ENCODE measurements around the gene DBF4B.

The DBF4B gene

DNA sequence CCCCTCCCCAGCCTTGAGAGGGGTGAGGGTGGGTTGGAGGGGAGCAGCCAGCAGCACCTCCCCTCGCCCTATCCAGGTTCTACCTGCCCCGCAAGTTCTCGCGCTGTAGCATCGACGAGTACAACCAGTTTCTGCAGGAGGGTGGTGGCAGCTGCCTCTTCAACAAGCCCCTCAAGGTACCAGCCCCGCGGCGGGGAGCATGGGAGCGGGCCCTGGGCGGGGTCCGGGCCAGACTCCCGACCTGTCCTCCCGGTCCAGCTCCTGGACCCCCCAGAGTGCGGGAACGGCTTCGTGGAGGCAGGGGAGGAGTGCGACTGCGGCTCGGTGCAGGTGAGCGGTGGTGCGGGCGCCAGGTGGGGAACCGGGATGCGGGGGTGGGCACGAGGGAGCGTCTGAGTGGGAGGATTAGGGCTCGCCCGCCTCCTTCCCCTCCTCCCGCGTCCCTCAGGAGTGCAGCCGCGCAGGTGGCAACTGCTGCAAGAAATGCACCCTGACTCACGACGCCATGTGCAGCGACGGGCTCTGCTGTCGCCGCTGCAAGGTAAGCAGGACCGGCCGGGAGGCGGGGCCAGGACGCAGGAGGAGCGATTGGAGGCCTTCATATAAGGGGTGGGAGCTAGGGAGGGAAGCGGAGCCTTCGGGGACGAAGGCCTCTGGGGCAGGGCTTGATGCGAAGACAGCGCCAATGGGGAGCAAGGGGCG is 66.8 kb downstream of the DBF4B start:
- peak; percentile 99 for FAIRE-seq
- DNase-seq (ENCODE audit: extremely low spot score, insufficient read length, low read depth) = peak; percentile 98

DNA sequence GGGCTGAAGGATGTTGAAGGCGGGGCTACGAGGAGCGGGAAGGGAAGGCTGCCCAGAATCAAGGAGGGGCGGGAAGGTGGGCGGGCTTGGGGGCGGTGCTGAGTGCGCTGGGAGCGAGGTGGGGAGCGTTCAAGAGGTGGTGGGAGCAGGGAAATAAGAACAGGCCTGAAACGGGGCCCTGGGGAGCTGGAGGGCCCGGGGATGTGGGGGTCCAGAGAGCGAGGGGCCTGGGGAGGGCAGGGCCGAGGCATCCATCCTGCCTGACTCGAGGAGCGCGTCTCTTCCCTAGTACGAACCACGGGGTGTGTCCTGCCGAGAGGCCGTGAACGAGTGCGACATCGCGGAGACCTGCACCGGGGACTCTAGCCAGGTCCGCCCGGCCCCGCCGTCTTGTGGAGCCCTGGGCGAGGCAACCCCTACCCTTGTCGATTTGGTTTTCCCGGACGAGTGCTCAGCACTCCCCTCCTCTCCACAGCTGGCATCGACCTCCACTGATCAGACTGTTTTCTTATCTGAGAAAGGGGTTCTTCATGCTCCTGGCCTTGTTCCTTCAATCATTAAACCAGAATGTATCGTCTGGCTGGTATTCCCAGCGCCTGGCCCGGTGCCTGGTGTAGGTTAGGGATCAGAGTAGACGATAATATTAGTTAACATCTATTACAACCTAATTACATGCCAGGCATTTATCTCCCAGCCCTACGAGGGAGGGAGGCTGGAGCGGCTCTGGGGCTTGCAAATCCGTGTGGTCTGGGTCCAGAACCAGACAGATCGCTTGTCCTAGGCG is 67.6 kb downstream of the DBF4B start:
- no peak for FAIRE-seq

DNA sequence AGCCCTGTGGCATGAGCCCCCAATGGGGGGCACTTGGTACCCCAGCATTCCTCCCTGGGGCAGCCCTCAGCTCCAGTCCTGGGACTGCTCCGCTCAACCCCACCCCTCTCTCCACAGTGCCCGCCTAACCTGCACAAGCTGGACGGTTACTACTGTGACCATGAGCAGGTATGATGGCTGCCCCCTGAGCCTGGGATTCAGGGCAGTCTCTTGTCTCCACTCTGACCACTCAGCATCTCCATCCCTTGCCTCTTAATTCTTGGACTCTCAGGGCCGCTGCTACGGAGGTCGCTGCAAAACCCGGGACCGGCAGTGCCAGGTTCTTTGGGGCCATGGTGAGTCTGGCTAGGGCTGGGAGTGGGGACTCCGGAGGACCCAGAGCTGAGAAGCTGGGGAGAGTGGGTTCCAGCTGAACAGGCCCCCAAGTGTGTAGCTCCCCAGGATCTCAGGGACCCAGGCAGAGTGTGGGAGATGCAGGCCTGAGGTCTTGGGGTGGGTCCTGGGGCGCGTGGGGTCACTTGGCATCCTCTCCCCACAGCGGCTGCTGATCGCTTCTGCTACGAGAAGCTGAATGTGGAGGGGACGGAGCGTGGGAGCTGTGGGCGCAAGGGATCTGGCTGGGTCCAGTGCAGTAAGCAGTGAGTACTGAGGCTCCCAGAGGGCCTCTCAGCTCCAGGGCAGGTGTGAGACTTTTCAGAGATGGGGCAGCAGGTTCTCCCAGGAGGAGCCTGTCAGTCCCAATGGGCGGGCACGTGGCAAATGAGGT is 68.3 kb downstream of the DBF4B start:
- no peak for DNase-seq (ENCODE audit: extremely low spot score, insufficient read length, low read depth)
- FAIRE-seq = no peak

More for the DNA sequence above, 67.6 kb downstream of the DBF4B start:
- DNase-seq (ENCODE audit: extremely low spot score, insufficient read length, low read depth) = no peak

DNA sequence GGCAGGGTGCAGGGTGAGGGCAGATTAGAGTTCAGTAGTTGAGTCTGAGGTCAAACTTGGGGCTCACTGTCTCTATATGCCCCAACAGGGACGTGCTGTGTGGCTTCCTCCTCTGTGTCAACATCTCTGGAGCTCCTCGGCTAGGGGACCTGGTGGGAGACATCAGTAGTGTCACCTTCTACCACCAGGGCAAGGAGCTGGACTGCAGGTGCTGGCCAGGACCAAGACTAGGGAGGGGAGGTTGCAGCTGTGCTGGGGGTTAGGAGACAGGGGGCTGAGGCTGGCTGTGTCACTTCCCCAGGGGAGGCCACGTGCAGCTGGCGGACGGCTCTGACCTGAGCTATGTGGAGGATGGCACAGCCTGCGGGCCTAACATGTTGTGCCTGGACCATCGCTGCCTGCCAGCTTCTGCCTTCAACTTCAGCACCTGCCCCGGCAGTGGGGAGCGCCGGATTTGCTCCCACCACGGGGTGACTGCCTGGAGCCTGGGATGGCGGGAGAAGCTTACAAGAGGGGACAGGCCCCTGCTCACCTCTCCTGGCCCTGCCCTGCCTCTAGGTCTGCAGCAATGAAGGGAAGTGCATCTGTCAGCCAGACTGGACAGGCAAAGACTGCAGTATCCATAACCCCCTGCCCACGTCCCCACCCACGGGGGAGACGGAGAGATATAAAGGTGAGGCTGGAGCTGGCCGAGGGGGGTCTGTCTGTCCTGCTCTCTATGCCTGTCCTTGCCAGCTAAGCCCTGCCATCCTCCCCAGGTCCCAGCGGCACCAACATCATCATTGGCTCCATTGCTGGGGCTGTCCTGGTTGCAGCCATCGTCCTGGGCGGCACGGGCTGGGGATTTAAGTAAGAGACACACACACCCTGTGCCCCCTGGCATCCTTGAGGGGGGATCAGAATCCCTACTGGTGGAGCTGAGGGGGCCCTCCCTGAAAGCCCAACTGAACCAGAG is 69.2 kb downstream of the DBF4B start:
- FAIRE-seq = no peak
- DNase-seq (ENCODE audit: extremely low spot score, insufficient read length, low read depth) = no peak

DNA sequence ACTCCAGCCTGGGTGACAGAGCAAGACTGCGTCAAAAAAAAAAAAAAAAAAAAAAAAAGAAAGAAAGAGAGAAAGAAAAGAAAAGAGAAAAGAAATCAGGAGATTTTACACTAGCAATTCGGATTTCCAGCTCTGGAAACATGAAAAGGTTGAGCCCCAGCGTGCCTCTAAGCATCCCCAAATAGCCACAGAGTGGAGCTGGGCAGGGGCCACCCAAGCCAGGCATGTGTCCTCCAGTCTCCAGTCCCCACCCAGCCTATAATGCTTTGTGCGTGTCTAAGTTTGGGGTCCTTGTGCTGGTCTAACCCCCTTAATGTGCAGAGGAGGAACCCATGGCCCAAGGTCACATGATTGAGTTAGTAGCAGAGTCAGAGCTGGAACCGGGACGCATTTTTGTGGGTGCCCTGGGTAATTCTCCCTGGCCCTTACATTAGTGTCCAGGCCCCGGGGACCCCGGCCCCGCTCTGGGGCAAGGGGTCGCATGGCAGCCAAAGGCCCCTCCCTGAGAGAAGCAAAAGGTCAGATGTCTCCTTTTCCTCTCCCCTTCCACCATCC is 70.3 kb downstream of the DBF4B start:
- no peak for DNase-seq (ENCODE audit: extremely low spot score, insufficient read length, low read depth)
- no peak for FAIRE-seq

DNA sequence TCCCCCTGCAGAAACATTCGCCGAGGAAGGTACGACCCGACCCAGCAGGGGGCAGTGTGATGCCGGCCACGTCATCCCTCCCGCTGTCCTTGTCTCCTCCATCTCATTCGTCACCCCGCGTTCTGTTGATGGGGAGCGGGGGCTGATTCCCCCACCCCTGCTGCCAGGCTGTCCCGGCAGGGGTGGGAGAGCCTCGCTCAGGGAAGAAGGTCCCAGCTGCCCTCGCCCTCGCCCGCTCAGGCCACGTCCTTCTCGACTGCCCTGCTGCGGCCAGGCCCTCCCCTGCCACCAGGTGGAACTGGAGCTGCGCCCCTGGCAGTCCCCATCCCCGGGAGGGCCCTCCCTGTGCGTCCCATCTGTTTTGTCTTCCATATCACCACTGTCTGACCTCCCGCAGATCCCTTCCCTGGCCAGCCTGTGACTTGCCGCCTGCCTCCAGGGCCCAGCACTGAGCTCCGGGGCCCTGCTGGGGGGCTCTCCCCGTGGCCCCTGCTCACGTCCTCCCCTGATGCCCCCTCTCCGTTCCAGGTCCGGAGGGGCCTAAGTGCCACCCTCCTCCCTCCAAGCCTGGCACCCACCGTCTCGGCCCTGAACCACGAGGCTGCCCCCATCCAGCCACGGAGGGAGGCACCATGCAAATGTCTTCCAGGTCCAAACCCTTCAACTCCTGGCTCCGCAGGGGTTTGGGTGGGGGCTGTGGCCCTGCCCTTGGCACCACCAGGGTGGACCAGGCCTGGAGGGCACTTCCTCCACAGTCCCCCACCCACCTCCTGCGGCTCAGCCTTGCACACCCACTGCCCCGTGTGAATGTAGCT is 71.0 kb downstream of the DBF4B start:
- DNase-seq (ENCODE audit: extremely low spot score, insufficient read length, low read depth) (peak; percentile 70), FAIRE-seq (peak; percentile 86)

DNA sequence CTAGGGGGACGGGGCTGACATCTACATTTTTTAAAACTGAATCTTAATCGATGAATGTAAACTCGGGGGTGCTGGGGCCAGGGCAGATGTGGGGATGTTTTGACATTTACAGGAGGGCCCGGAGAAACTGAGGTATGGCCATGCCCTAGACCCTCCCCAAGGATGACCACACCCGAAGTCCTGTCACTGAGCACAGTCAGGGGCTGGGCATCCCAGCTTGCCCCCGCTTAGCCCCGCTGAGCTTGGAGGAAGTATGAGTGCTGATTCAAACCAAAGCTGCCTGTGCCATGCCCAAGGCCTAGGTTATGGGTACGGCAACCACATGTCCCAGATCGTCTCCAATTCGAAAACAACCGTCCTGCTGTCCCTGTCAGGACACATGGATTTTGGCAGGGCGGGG is 71.7 kb downstream of the DBF4B start:
- FAIRE-seq = no peak

DNA sequence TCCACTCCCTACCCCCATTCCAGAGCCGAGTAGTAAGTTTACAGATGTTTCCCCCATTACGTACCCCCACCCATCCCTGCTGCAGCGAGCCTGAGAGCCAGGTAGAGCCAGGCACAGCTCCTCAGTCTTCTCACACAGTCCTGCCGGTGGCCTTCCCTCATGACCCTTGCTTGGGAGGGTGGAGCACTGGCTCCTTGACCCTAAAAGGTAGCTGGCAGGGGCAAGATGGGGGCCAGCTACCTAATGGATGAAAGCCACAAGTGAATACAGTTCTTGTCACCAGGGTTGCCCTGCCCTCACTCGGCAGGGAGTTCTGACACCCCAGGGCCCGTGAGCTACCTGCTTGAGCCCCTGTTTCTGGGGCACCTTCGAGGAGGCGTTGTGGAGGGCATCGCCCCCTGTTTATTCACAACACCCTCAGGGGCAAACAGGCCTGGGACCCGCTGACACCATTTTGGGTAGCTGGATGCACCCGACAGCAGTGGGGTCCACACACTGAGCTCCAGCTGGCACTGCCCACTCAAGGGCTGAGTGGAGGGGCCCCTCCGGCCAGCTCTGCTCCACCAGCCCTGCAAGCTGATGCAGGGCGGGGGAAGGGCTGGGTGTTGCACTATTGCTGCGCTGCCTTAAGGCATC is 72.5 kb downstream of the DBF4B start:
- DNase-seq (ENCODE audit: extremely low spot score, insufficient read length, low read depth) (no peak), FAIRE-seq (no peak)

More for the DNA sequence above, 71.7 kb downstream of the DBF4B start:
- no peak for DNase-seq (ENCODE audit: extremely low spot score, insufficient read length, low read depth)

DNA sequence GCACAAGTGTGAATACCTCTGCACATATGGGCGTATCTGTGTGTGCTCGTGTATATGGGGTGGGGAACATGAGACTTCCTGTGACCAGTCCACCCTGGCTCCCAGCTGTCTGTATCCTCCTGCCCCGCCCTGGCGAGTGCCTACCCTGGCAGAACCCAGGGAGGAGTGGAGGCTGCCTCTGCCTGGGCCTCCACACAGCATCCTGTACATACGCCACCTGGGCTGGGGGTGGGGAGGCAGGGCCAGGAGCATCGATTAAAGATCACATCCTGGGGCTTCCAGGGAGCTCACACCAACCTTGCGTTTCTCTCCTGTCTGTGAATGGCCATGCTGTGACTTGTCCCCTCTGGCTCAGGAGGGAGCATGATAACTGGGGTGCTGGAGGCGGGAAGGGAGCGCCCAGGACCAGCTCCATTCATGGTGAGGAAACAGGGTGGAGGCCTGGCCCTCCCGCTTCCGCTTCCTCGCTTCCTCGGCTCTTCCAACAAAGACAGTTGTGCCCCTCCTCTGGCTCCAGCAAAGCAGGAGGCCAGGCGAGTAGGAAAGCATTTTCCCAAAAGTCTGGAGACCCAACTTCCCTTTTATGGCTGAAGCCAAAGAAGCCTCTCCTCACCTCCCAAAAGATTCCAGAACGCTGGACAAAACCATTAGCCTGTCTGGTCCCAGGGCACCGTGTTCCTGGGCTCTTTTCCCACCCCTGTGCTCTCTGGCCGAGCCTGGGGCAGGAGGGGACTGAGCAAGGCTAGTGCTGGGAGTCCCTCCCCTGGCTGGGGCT is 73.3 kb downstream of the DBF4B start:
- FAIRE-seq = no peak
- DNase-seq (ENCODE audit: extremely low spot score, insufficient read length, low read depth) = no peak

DNA sequence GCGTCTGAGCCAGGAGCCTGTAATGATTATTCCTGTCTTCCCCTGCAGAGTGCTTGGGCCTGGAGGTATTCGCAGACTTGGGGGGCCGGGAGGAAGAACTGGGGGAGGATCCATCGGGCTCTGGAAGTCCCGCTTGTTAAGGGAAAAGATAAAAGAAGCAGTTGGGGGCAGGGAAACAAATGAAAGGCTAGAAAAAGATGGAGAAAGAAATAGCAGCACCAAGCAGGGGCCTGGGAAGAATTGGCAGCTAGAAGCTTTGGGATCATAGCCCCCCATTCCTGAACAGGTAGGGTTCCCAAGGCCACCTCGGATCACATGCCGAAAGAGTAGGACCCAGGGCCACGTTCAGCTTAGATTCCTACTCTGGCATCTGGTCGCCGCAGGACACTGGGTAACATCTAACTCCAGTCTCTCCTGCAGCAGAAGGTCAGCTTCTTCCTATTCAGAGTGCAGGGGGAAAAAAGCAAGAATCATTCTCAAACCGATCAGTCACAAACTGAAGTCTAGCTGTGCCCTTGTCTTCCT is 73.9 kb downstream of the DBF4B start:
- no peak for DNase-seq (ENCODE audit: extremely low spot score, insufficient read length, low read depth)
- no peak for FAIRE-seq

DNA sequence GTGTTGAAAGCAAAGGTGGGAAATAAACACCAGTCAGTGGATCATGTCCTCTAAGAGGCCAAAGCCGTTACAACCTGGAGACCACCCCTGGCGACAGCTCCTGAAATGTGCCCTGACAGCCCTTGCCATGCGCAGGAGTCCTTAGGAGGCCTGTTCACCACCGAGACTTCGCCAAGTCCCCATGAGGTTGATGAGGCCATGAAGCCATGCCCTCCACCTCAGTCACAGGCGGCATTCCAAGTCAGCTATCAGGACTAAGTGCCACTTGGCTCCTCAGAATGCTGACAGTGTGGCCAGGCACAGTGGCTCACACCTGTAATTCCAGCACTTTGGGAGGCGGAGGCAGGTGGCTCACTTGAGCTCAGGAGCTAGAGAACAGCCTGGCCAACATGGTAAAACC is 77.5 kb downstream of the DBF4B start:
- no peak for DNase-seq (ENCODE audit: extremely low spot score, insufficient read length, low read depth)
- FAIRE-seq = no peak

DNA sequence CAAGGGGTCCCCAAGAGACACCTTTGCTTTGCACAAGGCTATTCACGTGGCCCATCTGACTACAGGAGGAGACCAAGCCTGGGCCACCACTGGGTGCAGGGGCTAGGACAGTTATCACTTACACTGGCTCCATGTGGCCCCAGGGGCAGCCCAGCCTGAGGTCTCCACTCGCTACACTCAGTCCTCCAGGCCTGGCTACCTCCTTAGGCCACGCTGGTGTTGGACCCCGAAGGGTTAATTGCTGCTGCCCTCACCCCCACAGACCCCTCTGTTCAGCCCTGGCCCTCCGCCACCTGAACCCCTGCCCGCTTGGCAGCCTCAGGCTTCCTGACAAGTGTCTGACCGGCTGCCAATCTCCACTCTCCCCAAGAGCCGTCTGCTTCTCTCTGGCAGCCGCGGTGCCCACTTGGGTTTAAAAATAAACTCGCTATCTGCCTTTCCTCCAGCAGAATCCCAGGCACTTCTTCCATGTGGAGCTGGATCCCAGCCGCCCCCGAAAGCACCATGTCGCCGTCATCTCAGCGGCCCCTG is 78.2 kb downstream of the DBF4B start:
- FAIRE-seq = no peak

DNA sequence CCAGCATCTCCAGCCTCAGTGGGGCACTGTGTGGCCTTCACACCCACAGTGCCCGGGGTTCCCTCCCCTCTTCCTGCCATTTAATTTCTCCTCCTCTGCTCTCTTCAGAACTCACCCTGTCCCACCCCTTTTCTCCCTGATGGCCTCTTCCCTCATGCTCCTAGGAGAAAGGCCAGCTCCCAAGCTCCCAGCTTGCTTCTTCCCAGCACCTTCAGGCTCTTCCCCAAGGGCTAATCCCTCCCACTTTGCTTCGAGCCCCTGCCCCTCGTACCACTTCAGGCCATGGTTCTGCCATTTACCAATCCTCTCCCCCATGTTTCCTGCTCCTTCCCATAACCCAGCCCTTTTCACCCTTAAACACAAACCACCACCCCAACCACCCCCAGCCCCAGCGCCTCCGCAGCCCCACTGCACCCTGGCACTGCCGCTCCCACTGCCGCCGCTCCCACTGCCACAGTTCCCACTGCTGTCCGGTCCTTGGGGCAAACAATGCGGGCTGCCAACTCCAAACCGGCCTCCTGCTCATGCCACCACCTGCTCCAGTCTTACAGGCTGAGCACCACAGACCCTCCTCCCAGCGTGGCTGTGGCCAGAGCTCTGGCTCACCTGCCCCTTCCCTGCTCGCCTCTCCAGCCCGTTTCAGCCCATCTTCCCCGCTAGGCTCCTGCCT is 78.9 kb downstream of the DBF4B start:
- FAIRE-seq (no peak), DNase-seq (ENCODE audit: extremely low spot score, insufficient read length, low read depth) (no peak)

More for the DNA sequence above, 78.2 kb downstream of the DBF4B start:
- no peak for DNase-seq (ENCODE audit: extremely low spot score, insufficient read length, low read depth)

DNA sequence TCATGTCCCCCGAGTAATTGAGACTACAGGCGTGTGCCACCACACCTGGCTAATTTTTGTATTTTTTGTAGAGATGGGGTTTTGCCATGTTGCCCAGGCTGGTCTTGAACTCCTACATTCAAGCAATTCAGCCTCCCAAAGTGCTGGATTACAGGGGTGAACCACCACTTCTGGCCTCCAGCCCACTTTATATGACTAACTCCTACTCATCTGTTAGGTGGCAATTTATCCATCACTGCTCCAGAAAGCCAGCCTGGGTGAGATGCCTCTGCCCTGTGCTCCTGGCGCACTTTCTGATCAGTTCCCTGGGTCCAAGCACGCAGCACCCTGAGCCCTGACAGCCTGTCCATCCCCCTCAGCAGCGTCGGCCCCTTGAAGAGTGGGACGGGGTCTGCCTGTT is 79.7 kb downstream of the DBF4B start:
- FAIRE-seq (no peak), DNase-seq (ENCODE audit: extremely low spot score, insufficient read length, low read depth) (no peak)

DNA sequence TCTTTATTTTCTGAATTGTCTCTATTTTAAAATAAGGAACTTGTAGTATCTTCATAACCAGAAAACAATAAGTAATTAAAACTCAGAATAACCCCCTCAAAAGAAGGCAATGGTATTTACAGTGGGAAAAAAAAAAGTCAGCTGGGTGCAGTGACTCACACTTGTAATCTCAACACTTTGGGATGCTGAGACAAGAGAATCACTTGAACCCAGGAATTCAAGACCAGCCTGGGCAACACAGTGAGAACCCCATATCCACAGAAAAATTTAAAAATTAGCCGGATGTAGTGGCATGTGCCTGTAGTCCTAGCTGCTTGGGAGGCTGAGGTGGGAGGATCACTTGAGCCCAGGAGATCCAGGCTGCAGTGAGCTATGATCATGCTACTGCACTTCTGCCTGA is 83.8 kb downstream of the DBF4B start:
- no peak for DNase-seq (ENCODE audit: extremely low spot score, insufficient read length, low read depth)
- no peak for FAIRE-seq

Measured in GM18507 (cell line).